ENCODE data around the gene GATA6. TPM values are rescaled to one million over a fixed set of nuclear protein-coding genes. Genes with fewer than 3 reads are reported as not detected.

GATA6 gene
- total RNA-seq, 1 experiment from 2014 or later: 37.7 TPM

DNA sequence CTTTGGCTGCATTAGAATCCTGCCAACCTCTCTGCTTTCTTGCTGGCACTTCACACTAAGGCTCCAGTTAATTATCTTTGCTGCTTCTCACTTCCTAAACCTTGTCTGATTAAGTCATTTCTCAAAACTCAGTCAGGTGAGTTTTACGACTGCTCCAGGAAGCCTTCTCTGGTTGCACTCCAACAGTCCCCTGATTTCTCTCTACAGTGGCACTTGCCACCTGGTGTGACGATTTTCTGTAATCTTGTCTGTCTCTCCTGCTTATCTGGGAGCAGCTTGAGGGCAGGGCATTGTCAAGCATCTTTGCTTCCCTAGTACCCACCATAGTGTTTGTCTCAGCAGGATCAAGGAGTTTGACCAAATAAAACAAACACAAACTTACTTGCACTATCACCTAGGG lies 10.4 kb upstream of the GATA6 start:
- H3K36me3 ChIP-seq (replicated peaks; ENCODE audit: control insufficient read depth, insufficient read depth, low read length): no peaks in the 10 kb centered on the region
- DNase-seq: no peak
- peaks cover 29% of the 10 kb centered on the region for H3K27me3 ChIP-seq (ENCODE audit: control insufficient read depth, insufficient read depth, low read length)
- H3K4me3 ChIP-seq (ENCODE audit: insufficient read depth, low read depth, low read length): no peak overlapping the region

DNA sequence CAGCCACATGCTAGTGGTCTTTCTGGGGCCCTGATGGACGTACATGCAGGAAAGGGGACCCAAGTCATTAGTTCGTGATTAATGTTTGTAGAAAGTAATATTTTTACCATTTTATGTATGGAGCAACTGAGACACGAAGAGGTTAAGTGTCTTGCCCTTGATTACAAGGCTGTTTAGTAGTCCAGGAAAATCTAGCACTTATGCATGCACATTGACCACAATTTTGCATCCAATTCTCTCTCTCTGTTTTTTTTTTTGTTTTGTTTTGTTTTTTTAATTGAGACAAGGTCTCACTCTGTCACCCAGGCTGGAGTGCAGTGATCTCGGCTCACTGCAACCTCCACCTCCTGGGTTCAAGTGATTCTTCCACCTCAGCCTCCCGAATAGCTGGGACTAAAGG lies 8.3 kb upstream of the GATA6 start:
- peaks cover 50% of the 10 kb centered on the region for H3K27me3 ChIP-seq (ENCODE audit: control insufficient read depth, insufficient read depth, low read length)
- no peak overlapping the region for H3K4me3 ChIP-seq (ENCODE audit: insufficient read depth, low read depth, low read length)
- H3K36me3 ChIP-seq (replicated peaks; ENCODE audit: control insufficient read depth, insufficient read depth, low read length): no peaks in the 10 kb centered on the region
- DNase-seq: no peak

DNA sequence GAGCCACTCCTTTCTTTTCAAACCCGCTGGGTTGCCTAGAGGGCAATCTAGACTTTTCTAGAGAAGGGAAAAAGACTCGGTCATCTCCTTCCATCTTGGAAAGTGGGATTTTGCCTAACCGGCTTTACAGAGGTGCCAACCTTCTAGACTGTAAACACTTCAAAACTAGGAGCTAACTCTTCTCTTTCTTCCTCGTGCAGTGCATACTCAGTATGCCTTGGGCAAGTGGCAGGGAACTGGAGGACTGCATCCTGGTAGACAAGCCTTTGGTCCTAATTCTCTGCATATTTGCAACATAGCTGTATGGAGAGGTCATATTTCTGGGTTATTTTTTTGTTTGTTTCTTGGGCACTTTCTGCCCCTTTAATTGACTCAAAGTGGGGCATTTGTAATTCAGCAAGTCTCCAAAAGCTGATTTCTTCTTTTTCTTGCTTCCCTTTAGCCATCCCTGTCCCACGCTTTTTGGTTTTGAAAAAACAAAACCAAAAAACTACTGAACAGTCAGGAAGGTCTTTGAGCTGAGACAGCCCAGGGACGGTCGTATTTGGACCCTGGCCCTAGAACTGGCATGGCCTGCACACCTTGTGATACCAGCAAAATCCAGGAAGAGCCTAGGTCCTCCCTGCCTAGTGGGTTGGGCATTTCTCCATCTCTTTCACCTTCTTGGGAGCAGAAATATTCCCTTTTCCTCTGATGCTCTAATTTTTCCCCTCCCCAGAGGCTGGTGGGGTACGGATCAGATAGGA lies 5.8 kb upstream of the GATA6 start:
- no peak for DNase-seq
- Histone ChIP-seq H3K36me3 (replicated peaks; ENCODE audit: control insufficient read depth, insufficient read depth, low read length) (no peaks in the 10 kb centered on the region), H3K4me3 (ENCODE audit: insufficient read depth, low read depth, low read length) (no peak overlapping the region), H3K27me3 (ENCODE audit: control insufficient read depth, insufficient read depth, low read length) (peaks cover 75% of the 10 kb centered on the region)

DNA sequence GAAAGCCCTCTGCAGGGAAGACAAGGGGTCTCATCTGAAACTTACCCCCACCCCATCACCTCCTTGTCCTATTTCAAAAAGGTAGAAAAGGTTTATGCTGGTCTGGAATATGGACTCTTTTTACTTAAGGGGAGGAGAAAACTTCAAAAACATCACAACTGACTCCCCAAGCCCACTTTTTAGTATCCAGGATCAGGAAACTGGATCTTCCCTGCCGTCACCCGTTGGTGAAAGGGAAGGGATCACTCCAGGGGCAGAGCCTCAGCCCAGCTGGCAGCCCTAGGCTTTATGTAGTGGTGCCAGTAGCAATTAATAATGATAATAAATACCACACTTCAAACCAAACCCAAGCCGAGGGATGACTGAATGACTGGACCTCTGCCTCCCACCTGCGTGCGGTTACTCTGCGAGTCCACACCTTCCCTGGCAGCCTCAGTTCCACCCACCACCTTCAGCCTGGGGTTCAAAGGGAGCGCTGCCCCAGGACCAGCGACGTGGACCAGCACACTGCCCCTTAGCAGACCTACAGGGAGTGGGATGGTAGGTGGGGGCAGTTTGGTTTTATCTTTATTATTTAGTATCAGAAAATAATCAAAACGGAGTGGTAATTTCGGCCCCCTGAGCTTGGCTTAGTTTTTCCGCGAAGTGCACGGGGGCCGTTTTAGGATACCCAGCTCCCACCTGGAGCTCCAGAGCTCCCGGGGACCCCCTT lies 4.9 kb upstream of the GATA6 start:
- DNase-seq: peak; percentile 56
- peak overlapping the region; percentile 24 for H3K4me3 ChIP-seq (ENCODE audit: insufficient read depth, low read depth, low read length)
- H3K36me3 ChIP-seq (replicated peaks; ENCODE audit: control insufficient read depth, insufficient read depth, low read length): no peaks in the 10 kb centered on the region
- peaks cover 81% of the 10 kb centered on the region for H3K27me3 ChIP-seq (ENCODE audit: control insufficient read depth, insufficient read depth, low read length)

DNA sequence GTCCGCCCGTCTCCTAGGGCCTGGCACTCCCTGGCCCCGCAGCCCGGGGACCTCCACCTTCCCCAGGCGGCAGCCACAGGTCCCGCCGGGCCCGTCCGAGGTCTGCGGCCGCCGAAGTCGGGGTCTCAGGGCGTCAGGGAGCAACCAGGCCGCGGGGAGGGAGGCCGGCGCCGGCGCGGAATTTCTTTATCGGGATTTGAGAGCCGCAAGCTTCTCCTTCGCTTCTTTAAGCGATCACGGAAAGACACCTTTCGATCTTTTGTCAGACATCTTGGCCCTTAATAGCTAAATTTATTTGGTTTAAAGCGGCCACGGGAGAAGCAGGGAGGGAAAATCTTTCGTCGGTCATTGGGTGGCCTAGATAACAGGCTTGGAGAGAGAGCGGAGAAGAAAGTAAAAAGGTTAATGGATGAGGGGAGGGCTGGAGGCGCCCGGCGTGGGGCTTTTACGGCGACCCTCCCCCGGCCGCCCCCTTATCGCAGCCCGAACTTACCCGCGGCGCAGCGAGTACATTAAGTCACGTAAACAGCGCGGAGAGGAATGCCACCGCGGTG lies 4.3 kb upstream of the GATA6 start:
- no peaks in the 10 kb centered on the region for H3K36me3 ChIP-seq (replicated peaks; ENCODE audit: control insufficient read depth, insufficient read depth, low read length)
- peak overlapping the region; percentile 24 for H3K4me3 ChIP-seq (ENCODE audit: insufficient read depth, low read depth, low read length)
- peak; percentile 84 for DNase-seq
- H3K27me3 ChIP-seq (ENCODE audit: control insufficient read depth, insufficient read depth, low read length): peaks cover 84% of the 10 kb centered on the region

DNA sequence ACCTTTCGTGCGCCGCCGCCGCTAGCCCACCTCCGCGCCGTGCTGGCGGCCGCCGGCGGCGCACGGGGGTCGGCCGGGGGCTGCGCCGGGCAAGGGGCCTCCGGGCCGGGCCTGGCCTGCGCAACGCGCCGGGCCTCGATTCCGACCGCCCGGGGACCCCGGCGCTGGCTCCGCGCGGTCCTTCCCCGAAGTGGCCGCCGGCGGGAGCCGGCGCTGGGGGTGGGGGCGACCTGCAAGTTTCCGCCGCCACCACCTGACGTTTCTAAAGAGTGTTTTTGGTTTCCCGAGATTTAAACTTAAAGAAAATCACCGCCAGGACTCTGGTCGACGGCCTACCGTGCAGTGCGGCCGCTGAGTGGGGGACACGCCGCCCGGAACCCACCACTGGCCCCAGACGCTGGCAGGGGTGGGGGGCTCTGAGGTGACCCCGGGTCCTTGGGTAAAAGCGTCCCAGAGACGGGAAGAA lies 3.8 kb upstream of the GATA6 start:
- peaks cover 89% of the 10 kb centered on the region for H3K27me3 ChIP-seq (ENCODE audit: control insufficient read depth, insufficient read depth, low read length)
- no peaks in the 10 kb centered on the region for H3K36me3 ChIP-seq (replicated peaks; ENCODE audit: control insufficient read depth, insufficient read depth, low read length)
- DNase-seq: peak; percentile 78
- peak overlapping the region; percentile 26 for H3K4me3 ChIP-seq (ENCODE audit: insufficient read depth, low read depth, low read length)

DNA sequence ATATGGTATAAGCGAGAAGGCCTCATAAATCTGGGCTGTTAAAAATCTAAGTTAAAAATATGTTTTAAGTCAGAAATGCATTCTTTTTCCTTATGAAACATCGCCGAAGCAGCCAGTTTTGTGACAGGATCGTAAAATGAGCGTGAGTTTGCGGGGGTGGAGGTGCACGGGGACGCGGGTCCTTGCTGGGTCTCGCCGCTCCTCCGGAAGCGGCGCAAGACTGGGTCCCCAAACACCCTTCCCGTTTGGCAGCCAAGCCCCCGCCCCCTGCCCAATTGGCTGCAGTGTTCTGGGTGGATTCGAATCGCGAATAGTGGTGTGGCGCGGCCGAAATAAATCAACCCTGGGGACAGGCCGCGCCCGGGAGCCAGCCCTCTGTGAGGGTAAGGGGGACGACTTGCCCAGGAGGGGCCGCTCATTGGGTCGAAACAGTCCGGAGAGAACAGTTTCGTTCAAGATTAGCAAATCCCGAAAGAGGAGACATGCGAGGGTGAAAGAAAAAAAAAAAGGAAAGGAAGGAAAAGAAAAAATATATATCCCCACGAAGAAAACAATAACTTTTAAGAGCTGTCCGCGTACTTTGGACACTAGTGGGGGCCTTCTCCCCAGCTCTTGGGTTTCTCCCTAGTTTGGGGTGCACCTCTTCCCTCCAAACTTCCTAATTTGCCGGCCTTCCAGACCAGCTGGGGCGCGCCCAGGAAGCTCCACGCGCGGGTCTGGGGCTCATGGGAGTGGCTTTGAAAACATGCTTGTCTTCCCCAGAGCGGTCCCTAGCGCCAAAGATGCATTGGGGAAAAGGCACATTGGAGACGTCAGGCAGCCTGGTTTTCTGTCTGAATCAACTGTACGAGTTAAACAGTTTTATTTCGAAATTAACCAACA lies 3.1 kb upstream of the GATA6 start:
- H3K27me3 ChIP-seq (ENCODE audit: control insufficient read depth, insufficient read depth, low read length): peaks cover 96% of the 10 kb centered on the region
- peak; percentile 76 for DNase-seq
- no peaks in the 10 kb centered on the region for H3K36me3 ChIP-seq (replicated peaks; ENCODE audit: control insufficient read depth, insufficient read depth, low read length)
- H3K4me3 ChIP-seq (ENCODE audit: insufficient read depth, low read depth, low read length): peak overlapping the region; percentile 61

DNA sequence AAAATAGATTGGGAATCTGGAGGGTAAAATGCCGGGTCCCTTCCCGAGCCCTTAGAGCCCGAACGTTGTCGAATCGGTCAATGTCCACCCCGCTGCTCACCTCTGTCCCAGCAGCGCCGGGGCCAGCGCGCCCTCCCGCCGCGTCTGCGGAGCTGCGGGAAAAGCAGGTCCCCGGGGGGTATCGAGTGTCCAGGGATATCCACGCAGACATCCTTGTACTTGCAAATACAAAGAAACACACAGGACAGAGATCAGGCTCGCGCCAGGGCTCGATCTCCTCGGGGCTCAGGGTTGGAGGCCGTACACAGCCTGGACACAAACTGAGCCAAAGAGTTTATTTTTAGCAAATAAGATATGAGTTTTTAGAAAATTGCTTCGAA lies 2.3 kb upstream of the GATA6 start:
- Histone ChIP-seq H3K36me3 (replicated peaks; ENCODE audit: control insufficient read depth, insufficient read depth, low read length) (no peaks in the 10 kb centered on the region), H3K27me3 (ENCODE audit: control insufficient read depth, insufficient read depth, low read length) (peaks cover 97% of the 10 kb centered on the region), H3K4me3 (ENCODE audit: insufficient read depth, low read depth, low read length) (peak overlapping the region; percentile 61; the same call in 1 of the 2 replicates)
- DNase-seq: peak; percentile 69

DNA sequence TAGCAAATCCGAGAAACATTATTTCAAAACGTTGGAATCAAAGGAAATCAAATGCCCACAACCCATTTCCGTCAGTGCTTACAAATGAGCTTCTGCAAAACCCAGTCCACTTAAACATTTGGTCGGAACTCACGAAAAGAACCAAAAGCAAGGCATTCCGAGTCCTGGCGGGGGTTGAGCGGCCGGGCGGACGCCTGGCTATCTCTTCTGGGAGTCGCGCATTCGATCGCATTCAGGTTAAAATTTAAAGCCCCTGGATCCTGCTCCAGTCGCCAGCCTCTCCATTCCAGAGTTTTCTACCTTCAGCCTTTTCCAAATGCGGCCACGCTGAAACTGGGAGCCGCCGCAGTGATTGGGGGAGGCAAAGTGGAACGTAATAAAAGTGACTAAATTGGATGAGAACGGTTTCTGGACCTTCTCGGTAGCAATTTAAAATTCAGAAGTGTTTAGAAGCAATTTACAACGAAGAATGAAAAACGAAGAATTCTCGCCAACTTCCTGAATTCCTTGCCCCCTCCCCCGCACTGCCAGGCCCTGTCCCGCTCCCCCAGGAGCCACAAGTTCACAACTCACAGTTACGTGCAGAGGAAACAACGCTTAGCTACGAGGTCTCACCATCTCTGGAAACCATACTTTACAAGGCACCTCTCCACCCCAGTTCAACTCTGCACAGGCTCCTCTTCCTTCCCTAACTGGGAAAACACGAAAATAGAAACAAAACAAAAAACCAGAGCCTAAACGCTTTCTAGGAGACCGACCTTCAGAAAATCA lies 1.7 kb upstream of the GATA6 start:
- H3K4me3 ChIP-seq (ENCODE audit: insufficient read depth, low read depth, low read length): peak overlapping the region; percentile 61
- no peaks in the 10 kb centered on the region for H3K36me3 ChIP-seq (replicated peaks; ENCODE audit: control insufficient read depth, insufficient read depth, low read length)
- H3K27me3 ChIP-seq (ENCODE audit: control insufficient read depth, insufficient read depth, low read length): peaks cover 97% of the 10 kb centered on the region
- DNase-seq: peak; percentile 82

DNA sequence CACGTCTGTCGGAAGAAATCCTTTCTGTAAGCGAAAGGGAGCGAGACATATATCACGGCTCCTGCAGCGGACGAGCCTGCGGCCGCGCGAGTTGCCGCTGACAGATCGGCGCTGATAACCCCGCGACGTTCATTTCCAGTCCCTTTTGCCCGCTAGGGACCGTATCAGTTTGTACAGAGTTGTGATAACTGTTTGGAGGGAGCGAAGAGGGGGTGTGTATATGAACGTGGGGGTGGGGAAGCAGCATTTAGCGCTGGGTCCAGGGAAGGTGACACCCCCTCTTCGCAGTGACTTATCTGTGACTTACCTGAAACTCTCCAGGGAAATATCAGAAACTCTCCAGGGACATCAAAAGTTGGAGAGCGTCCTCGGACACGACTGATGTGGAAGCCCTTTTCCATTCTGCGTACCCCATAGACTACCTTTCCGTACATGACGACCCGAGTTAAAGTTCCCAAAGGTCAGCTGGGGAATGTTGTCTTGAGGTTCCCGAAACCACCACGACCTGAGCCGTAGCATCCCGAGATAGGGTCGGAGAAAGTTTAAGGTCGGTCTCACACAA lies 948 bp upstream of the GATA6 start:
- peak; percentile 60 for DNase-seq
- Histone ChIP-seq H3K36me3 (replicated peaks; ENCODE audit: control insufficient read depth, insufficient read depth, low read length) (no peaks in the 10 kb centered on the region), H3K4me3 (ENCODE audit: insufficient read depth, low read depth, low read length) (peak overlapping the region; percentile 61), H3K27me3 (ENCODE audit: control insufficient read depth, insufficient read depth, low read length) (peaks cover 97% of the 10 kb centered on the region)

DNA sequence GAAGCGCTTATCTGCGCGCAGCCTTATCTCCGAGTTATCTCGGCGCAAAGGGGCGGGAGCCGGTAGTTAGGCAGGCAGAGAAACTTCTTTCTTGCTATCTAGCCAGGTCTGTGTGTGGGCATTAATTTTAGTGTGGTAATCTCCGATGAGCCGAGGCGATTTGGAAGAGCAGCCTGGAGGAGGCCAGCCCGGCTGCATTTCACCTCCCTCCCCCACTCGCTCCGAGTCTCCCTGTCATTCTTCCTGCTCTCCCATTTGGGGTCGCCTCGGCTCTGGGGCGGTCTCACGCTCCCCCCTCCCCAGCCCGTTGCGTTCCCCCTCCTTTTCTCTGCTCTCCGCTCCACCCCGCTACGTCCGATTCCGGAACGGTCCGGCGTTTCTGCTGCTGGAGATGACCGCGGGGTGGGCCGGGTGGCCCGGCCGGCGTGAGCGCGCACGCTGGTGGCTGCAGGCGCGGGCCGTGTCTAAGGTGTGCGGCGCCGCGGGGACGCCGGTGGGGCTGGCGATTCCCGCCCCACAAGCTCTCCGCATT lies 566 bp downstream of the GATA6 start:
- peak; percentile 81 for DNase-seq
- Histone ChIP-seq H3K4me3 (ENCODE audit: insufficient read depth, low read depth, low read length) (peak overlapping the region; percentile 61), H3K36me3 (replicated peaks; ENCODE audit: control insufficient read depth, insufficient read depth, low read length) (no peaks in the 10 kb centered on the region), H3K27me3 (ENCODE audit: control insufficient read depth, insufficient read depth, low read length) (peaks cover 97% of the 10 kb centered on the region)

DNA sequence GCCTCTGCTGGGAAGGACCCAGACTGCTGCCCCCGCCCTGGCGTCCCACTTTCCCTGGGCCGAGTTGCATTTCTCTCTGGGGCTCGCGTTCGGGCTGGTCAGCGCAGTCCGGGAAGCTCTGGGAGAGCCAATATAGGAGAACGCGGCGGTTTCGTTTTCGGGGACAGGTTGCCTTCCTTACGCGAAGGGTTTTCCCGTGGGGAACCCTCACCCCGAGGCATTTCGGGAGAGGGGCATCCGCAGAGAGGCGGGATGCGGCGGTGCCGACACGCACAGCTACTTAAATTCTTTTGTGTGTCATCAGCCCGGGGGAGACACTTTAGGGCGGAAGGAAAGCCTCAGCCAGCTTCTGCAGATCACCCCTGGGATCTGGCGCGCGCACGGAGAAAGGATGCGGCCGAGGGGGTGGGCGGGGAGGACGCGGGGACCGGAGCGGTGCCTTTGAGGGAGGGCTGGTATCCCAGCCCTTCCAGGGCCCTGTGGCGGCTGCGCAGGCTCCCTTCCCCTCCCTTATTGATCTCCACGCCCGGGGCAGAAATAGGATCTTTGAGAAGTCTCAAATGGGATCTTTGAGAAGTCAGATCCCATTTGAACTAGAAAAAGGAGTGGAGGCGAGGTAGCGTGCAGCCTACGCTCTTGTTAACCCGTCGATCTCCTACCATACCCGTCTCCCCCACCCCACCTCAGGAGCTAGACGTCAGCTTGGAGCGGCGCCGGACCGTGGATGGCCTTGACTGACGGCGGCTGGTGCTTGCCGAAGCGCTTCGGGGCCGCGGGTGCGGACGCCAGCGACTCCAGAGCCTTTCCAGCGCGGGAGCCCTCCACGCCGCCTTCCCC lies 1.2 kb downstream of the GATA6 start:
- Histone ChIP-seq H3K27me3 (ENCODE audit: control insufficient read depth, insufficient read depth, low read length) (peaks cover 97% of the 10 kb centered on the region), H3K4me3 (ENCODE audit: insufficient read depth, low read depth, low read length) (peak overlapping the region; percentile 61), H3K36me3 (replicated peaks; ENCODE audit: control insufficient read depth, insufficient read depth, low read length) (no peaks in the 10 kb centered on the region)
- DNase-seq: peak; percentile 76

Data from H7 (cell line).